Neural cell (in vitro differentiated cells): ENCODE measurements around the gene SLC4A7. TPM values are rescaled to one million over a fixed set of nuclear protein-coding genes. Genes with fewer than 3 reads are reported as not detected.

Experiments
- H2AFZ ChIP-seq: fragments of 200-600, 300-800 bp; sonication (generic), shearing (Covaris generic); 2 replicates; pipeline ENCODE4 v1.6.0; 2014; ENCODE audit warnings: low read depth, mild to moderate bottlenecking, antibody characterized with exemption, low read length, moderate library complexity
- H3F3A ChIP-seq: fragments of 200-600 bp; shearing (Covaris generic); 2 replicates; pipeline ENCODE4 v1.6.1; 2016; ENCODE audit warnings: mild to moderate bottlenecking, moderate library complexity, mixed read lengths, antibody characterized with exemption, low read length; ENCODE audit not compliant: insufficient read depth, poor library complexity, severe bottlenecking
- H3K27ac ChIP-seq: fragments of 200-600, 300-800 bp; sonication (generic), shearing (Covaris generic); 2 replicates; pipeline ENCODE4 v1.5.1; 2014; ENCODE audit warnings: mild to moderate bottlenecking, low read length, moderate library complexity
- H3K27me3 ChIP-seq: fragments of 300-800, 200-600 bp; sonication (generic), shearing (Covaris generic); 2 replicates; pipeline ENCODE4 v1.6.0; 2014; ENCODE audit warnings: mild to moderate bottlenecking, low read depth, low read length, moderate library complexity; ENCODE audit not compliant: insufficient read depth
- H3K36me3 ChIP-seq: fragments of 300-800, 200-600 bp; sonication (generic), shearing (Covaris generic); 2 replicates; pipeline ENCODE4 v1.5.1; 2014; ENCODE audit warnings: mild to moderate bottlenecking, antibody characterized with exemption, low read length, moderate library complexity; ENCODE audit not compliant: insufficient read depth
- H3K4me2 ChIP-seq: fragments of 300-800, 200-600 bp; sonication (generic), shearing (Covaris generic); 2 replicates; pipeline ENCODE4 v1.6.0; 2014; ENCODE audit warnings: mild to moderate bottlenecking, low read length
- H3K4me3 ChIP-seq: fragments of 300-800, 200-600 bp; sonication (generic), shearing (Covaris generic); 2 replicates; pipeline ENCODE4 v1.5.1; 2014; ENCODE audit warnings: mild to moderate bottlenecking, low read length, moderate library complexity
- H3K79me2 ChIP-seq: fragments of 200-600 bp; shearing (Covaris generic); replicated peaks from 2 replicates; pipeline ENCODE4 v1.6.0; 2014; ENCODE audit warnings: mild to moderate bottlenecking, low read length, moderate library complexity; ENCODE audit not compliant: insufficient read depth
- H3K9ac ChIP-seq: fragments of 300-800, 200-600 bp; sonication (generic), shearing (Covaris generic); 2 replicates; pipeline ENCODE4 v1.6.1; 2016; ENCODE audit warnings: mild to moderate bottlenecking, low read length, mixed read lengths
- H3K9me2 ChIP-seq: fragments of 200-600 bp; shearing (Covaris generic); 2 replicates; pipeline ENCODE4 v1.6.1; 2016; ENCODE audit warnings: mild to moderate bottlenecking, low read length, mixed read lengths; ENCODE audit not compliant: insufficient read depth
- H3K9me3 ChIP-seq: fragments of 200-600, 300-800 bp; sonication (generic), shearing (Covaris generic); 2 replicates; pipeline ENCODE4 v1.6.1; 2016; ENCODE audit warnings: mild to moderate bottlenecking, mixed run types, low read length, moderate library complexity, mixed read lengths
- H4K20me1 ChIP-seq: fragments of 200-600 bp; shearing (Covaris generic); 2 replicates; pipeline ENCODE4 v1.6.1; 2016; ENCODE audit warnings: mild to moderate bottlenecking, mixed run types; ENCODE audit not compliant: insufficient read depth
- EP300 ChIP-seq: fragments of 450-650 bp; conservative IDR thresholded peaks from 2 replicates; pipeline ENCODE4 v1.6.1; 2014; ENCODE audit warnings: antibody characterized with exemption, mild to moderate bottlenecking, moderate library complexity; ENCODE audit not compliant: poor library complexity, severe bottlenecking
- EZH2 ChIP-seq: fragments of 200-600, 300-800 bp; shearing (Covaris generic), sonication (generic); IDR thresholded peaks from 2 replicates; pipeline ENCODE4 v1.6.1; 2014; ENCODE audit warnings: antibody characterized with exemption, low read length, borderline replicate concordance, mild to moderate bottlenecking; ENCODE audit not compliant: insufficient read depth, poor library complexity, severe bottlenecking
- MXI1 ChIP-seq: fragments of 450-650 bp; conservative IDR thresholded peaks from 2 replicates; pipeline ENCODE4 v1.6.1; 2014; ENCODE audit warnings: antibody characterized with exemption, mild to moderate bottlenecking; ENCODE audit not compliant: poor library complexity, severe bottlenecking
- POLR2AphosphoS5 ChIP-seq: IDR thresholded peaks from 2 replicates; pipeline ENCODE4 v1.6.1; 2012
- RAD21 ChIP-seq: fragments of 450-650 bp; conservative IDR thresholded peaks from 2 replicates; pipeline ENCODE4 v1.6.1; 2014; ENCODE audit warnings: antibody characterized with exemption, mild to moderate bottlenecking, moderate library complexity
- REST ChIP-seq: IDR thresholded peaks from 2 replicates; pipeline ENCODE4 v1.6.1; 2012; ENCODE audit warnings: borderline replicate concordance
- SMC3 ChIP-seq: fragments of 450-650 bp; conservative IDR thresholded peaks from 2 replicates; pipeline ENCODE4 v1.6.1; 2014; ENCODE audit warnings: antibody characterized with exemption, mild to moderate bottlenecking, moderate library complexity; ENCODE audit not compliant: poor library complexity
- TAF1 ChIP-seq: IDR thresholded peaks from 2 replicates; pipeline ENCODE4 v1.6.1; 2012; ENCODE audit warnings: low read depth
- polyA plus RNA-seq: library from polyadenylated mRNA; depleted of rRNA; stranded (reverse); fragments of >200 nt; gene quantifications from 2 replicates; pipeline ENCODE4 v1.2.3, GENCODE V29; 2014
- TF ChIP-seq, protein P1 (sequence below): fragments of 450-650 bp; IDR thresholded peaks from 2 replicates; pipeline ENCODE4 v1.5.1; 2014; ENCODE audit warnings: antibody characterized with exemption, mild to moderate bottlenecking, moderate library complexity; ENCODE audit not compliant: poor library complexity, severe bottlenecking

The SLC4A7 gene
- polyA plus RNA-seq, 1 donor from 2014 or later, result 96.9 TPM

GRCh38 chr3:27528791-27529190 is 44.6 kb upstream of the SLC4A7 start:
- TF ChIP-seq REST (no peak), TAF1 (no peak)
- TF ChIP-seq, protein P1, sequence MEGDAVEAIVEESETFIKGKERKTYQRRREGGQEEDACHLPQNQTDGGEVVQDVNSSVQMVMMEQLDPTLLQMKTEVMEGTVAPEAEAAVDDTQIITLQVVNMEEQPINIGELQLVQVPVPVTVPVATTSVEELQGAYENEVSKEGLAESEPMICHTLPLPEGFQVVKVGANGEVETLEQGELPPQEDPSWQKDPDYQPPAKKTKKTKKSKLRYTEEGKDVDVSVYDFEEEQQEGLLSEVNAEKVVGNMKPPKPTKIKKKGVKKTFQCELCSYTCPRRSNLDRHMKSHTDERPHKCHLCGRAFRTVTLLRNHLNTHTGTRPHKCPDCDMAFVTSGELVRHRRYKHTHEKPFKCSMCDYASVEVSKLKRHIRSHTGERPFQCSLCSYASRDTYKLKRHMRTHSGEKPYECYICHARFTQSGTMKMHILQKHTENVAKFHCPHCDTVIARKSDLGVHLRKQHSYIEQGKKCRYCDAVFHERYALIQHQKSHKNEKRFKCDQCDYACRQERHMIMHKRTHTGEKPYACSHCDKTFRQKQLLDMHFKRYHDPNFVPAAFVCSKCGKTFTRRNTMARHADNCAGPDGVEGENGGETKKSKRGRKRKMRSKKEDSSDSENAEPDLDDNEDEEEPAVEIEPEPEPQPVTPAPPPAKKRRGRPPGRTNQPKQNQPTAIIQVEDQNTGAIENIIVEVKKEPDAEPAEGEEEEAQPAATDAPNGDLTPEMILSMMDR, result no peak
- Histone ChIP-seq H2AFZ (no peak overlapping the region), H3K79me2 (no peaks in the 10 kb centered on the region), H3K9me2 (no peaks in the 10 kb centered on the region), H4K20me1 (no peaks in the 10 kb centered on the region), H3K4me3 (no peak overlapping the region), H3F3A (no peaks in the 10 kb centered on the region), H3K27me3 (no peaks in the 10 kb centered on the region), H3K36me3 (no peaks in the 10 kb centered on the region), H3K4me2 (no peak overlapping the region), H3K9ac (no peak overlapping the region), H3K27ac (no peak overlapping the region), H3K9me3 (no peaks in the 10 kb centered on the region)

- Histone ChIP-seq H3K9me2 (no peaks in the 10 kb centered on the region), H3K27ac (no peak overlapping the region), H3K4me3 (no peak overlapping the region), H3K36me3 (no peaks in the 10 kb centered on the region), H3K4me2 (no peak overlapping the region), H3K9me3 (no peaks in the 10 kb centered on the region), H3K79me2 (no peaks in the 10 kb centered on the region), H3K27me3 (no peaks in the 10 kb centered on the region), H2AFZ (no peak overlapping the region), H4K20me1 (no peaks in the 10 kb centered on the region), H3K9ac (no peak overlapping the region), H3F3A (no peaks in the 10 kb centered on the region)
- TF ChIP-seq, protein P1, result no peak
- TF ChIP-seq RAD21 (no peak), TAF1 (no peak), EP300 (no peak), MXI1 (no peak), EZH2 (no peak), POLR2AphosphoS5 (no peak), SMC3 (no peak), REST (no peak)
These were observed 42.6 kb upstream of the SLC4A7 start for GRCh38 chr3:27526614-27527315.
